ENCODE measurements around the gene CCDC61. TPM values are rescaled to one million over a fixed set of nuclear protein-coding genes. Genes with fewer than 3 reads are reported as not detected.

CCDC61 gene
- total RNA-seq, 1 donor from 2014 or later = 12.4 TPM

- H3K36me3 Mint-ChIP-seq (ENCODE audit: unreplicated experiment) = no peaks in the 10 kb centered on the region
- no peak overlapping the region for H3K27ac Mint-ChIP-seq (ENCODE audit: unreplicated experiment)
- peaks cover 6% of the 10 kb centered on the region for H3K9me3 Mint-ChIP-seq (ENCODE audit: unreplicated experiment)
- no peaks in the 10 kb centered on the region for H3K4me1 Mint-ChIP-seq (ENCODE audit: unreplicated experiment)
- no peak overlapping the region for H3K4me3 Mint-ChIP-seq (ENCODE audit: unreplicated experiment)
- no peak for DNase-seq (ENCODE audit: extremely low spot score, unreplicated experiment)
- TF ChIP-seq, protein P1, sequence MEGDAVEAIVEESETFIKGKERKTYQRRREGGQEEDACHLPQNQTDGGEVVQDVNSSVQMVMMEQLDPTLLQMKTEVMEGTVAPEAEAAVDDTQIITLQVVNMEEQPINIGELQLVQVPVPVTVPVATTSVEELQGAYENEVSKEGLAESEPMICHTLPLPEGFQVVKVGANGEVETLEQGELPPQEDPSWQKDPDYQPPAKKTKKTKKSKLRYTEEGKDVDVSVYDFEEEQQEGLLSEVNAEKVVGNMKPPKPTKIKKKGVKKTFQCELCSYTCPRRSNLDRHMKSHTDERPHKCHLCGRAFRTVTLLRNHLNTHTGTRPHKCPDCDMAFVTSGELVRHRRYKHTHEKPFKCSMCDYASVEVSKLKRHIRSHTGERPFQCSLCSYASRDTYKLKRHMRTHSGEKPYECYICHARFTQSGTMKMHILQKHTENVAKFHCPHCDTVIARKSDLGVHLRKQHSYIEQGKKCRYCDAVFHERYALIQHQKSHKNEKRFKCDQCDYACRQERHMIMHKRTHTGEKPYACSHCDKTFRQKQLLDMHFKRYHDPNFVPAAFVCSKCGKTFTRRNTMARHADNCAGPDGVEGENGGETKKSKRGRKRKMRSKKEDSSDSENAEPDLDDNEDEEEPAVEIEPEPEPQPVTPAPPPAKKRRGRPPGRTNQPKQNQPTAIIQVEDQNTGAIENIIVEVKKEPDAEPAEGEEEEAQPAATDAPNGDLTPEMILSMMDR (IDR thresholded peaks at IDR 0.05) = no peak
- peaks cover 86% of the 10 kb centered on the region for H3K27me3 Mint-ChIP-seq (ENCODE audit: unreplicated experiment)
These were observed 63.5 kb downstream of the CCDC61 start for GRCh38 chr19:46058778-46059177.

DNA sequence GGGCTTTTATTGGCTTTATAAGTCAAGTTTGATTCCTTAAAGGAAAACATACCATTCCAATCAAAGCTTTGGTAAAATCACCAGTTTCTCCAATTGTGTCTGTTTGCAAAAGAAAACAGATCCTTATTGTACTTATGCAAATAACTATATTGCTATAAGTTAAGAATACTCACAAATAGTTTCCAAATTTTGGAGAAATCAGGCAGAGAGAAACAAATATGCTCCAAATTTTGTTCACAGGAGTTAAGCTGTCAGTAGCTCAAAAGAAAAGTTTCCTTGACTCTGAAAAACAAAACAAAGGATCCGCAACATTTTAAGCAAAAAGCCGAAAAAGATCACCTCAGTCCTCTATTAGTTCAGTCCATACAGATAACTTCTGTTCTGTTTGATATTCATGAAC, 64.7 kb downstream of the CCDC61 start:
- no peak for DNase-seq (ENCODE audit: extremely low spot score, unreplicated experiment)
- Mint-ChIP-seq H3K36me3 (ENCODE audit: unreplicated experiment) (no peaks in the 10 kb centered on the region), H3K27me3 (ENCODE audit: unreplicated experiment) (peaks cover 83% of the 10 kb centered on the region), H3K27ac (ENCODE audit: unreplicated experiment) (no peak overlapping the region), H3K9me3 (ENCODE audit: unreplicated experiment) (peaks cover 6% of the 10 kb centered on the region), H3K4me3 (ENCODE audit: unreplicated experiment) (no peak overlapping the region), H3K4me1 (ENCODE audit: unreplicated experiment) (no peaks in the 10 kb centered on the region)
- TF ChIP-seq, protein P1 (IDR thresholded peaks at IDR 0.05) = no peak

DNA sequence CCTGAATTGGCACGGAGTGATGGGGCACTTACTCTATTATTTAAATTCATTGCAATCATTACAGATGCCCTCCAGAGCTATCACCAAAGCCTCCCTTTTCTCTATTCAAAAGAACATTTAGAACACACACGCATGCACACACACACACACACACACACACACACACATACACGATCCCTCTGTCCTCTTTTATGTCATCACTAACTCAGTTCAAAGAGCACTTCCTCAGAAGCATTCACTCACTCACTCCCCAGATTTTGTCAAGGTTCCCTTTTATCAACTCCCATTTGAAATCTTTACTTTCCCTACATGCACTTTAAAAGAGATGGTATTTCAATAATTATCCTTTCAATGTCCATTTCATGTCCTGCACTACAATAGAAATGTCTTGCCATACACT, 67.9 kb downstream of the CCDC61 start:
- Mint-ChIP-seq H3K36me3 (ENCODE audit: unreplicated experiment) (no peaks in the 10 kb centered on the region), H3K4me1 (ENCODE audit: unreplicated experiment) (no peaks in the 10 kb centered on the region), H3K27ac (ENCODE audit: unreplicated experiment) (no peak overlapping the region)

DNA sequence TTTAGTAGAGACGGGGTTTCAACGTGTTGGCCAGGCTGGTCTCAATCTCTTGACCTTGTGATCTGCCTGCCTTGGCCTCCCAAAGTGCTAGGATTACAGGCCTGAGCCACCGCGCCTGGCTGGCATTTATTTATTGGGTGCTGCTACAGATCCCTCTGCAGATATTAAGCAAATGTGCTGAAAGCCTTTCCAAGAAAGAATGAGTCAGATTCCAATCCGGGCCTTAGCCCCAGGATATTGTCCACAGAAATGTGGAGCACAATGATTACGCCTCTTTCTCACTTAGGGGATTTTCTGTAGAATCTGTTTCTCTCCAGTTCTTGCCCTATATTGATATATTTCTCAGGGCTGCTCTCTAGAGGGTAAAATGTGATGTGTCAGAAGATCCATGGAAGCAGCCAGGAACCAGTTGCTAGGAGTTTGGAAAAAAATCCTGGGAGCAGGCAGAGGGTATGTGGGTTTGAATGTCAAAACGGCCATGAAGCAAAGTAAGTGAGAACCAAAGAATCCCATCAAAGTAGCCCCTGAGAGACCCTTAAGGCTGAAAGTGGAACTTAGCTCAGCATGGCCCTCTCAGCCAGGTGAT, 70.3 kb downstream of the CCDC61 start:
- TF ChIP-seq, protein P1 (IDR thresholded peaks at IDR 0.05) = no peak
- H3K36me3 Mint-ChIP-seq (ENCODE audit: unreplicated experiment) = no peaks in the 10 kb centered on the region
- no peak overlapping the region for H3K4me3 Mint-ChIP-seq (ENCODE audit: unreplicated experiment)
- no peak overlapping the region for H3K27ac Mint-ChIP-seq (ENCODE audit: unreplicated experiment)
- peaks cover 6% of the 10 kb centered on the region for H3K9me3 Mint-ChIP-seq (ENCODE audit: unreplicated experiment)
- DNase-seq (ENCODE audit: extremely low spot score, unreplicated experiment) = no peak
- H3K27me3 Mint-ChIP-seq (ENCODE audit: unreplicated experiment) = peaks cover 78% of the 10 kb centered on the region
- peaks cover 5% of the 10 kb centered on the region for H3K4me1 Mint-ChIP-seq (ENCODE audit: unreplicated experiment)

More for the DNA sequence above, 67.9 kb downstream of the CCDC61 start:
- no peak overlapping the region for H3K4me3 Mint-ChIP-seq (ENCODE audit: unreplicated experiment)
- peaks cover 6% of the 10 kb centered on the region for H3K9me3 Mint-ChIP-seq (ENCODE audit: unreplicated experiment)
- H3K27me3 Mint-ChIP-seq (ENCODE audit: unreplicated experiment) = peaks cover 84% of the 10 kb centered on the region
- TF ChIP-seq, protein P1 (IDR thresholded peaks at IDR 0.05) = no peak
- DNase-seq (ENCODE audit: extremely low spot score, unreplicated experiment) = no peak

DNA sequence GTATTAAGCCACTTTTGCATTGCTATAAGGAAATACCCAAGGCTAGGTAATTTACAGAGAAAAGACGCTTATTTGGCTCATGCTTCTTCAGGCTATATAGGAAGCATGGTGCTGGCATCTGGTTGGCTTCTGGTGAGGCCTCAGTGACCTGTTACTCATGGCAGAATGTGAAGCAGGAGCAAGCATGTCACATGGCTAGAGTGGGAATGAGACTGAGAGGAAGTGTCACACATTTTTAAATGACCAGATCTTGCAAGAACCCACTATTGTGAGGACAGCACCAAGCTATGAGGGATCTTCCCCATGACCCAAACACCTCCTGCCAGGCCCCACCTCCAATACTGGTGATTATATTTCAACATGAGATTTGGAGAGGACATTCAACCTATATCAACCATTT, 71.2 kb downstream of the CCDC61 start:
- H3K27me3 Mint-ChIP-seq (ENCODE audit: unreplicated experiment) = peaks cover 81% of the 10 kb centered on the region
- no peaks in the 10 kb centered on the region for H3K36me3 Mint-ChIP-seq (ENCODE audit: unreplicated experiment)
- TF ChIP-seq, protein P1 (IDR thresholded peaks at IDR 0.05) = no peak

More for the DNA sequence above, 71.2 kb downstream of the CCDC61 start:
- DNase-seq (ENCODE audit: extremely low spot score, unreplicated experiment) = no peak
- Mint-ChIP-seq H3K4me1 (ENCODE audit: unreplicated experiment) (peaks cover 5% of the 10 kb centered on the region), H3K9me3 (ENCODE audit: unreplicated experiment) (peaks cover under 1% of the 10 kb centered on the region), H3K27ac (ENCODE audit: unreplicated experiment) (no peak overlapping the region), H3K4me3 (ENCODE audit: unreplicated experiment) (no peak overlapping the region)
